Activated CD8-positive, alpha-beta memory T cell treated with anti-CD3 and anti-CD28 coated beads for 48 hours (primary cell): ENCODE data around the gene PLCB1.

Experiments used
- DNase-seq, 3 experiments: peaks; one replicate each; pipeline ENCODE4 v3.0.0-alpha.2; 2020; ENCODE audit warnings: low read depth in 2 of 3, low spot score in 2 of 3

The PLCB1 gene

DNA sequence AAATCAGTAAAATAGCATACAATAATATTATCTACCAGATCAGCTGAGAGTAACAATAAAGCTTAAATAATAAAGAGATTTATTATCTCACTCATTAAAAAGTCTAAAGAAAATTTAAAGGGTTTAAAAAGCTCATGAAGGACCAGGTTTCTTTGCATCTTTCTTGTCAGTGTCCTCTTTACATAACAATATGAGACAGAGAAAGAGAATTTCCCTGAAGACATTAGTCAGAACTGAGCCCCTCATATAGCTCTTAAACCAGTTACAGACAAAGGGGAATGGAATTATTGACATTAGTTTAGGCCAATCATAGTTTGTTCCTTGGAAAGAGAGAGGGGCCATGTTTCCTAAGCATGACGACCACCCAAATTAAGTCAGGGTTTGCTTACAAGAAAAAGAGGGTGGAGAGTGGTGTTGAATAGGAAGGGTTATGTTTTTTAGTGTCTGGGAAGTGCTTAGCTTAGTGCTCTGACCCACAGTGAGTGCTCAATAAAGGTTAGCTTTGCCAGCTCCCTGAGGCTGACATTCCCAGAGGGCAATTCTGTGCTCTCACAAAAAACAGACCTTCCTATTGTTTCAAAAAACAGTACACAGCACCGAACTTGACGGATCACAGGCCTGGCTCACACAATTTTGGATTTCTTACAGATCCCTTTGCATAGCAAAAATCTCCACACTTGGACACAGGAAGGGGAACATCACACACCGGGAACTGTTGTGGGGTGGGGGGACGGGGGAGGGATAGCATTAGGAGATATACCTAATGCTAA is 3.6 kb upstream of the PLCB1 start:
- DNase-seq, result no peak

DNA sequence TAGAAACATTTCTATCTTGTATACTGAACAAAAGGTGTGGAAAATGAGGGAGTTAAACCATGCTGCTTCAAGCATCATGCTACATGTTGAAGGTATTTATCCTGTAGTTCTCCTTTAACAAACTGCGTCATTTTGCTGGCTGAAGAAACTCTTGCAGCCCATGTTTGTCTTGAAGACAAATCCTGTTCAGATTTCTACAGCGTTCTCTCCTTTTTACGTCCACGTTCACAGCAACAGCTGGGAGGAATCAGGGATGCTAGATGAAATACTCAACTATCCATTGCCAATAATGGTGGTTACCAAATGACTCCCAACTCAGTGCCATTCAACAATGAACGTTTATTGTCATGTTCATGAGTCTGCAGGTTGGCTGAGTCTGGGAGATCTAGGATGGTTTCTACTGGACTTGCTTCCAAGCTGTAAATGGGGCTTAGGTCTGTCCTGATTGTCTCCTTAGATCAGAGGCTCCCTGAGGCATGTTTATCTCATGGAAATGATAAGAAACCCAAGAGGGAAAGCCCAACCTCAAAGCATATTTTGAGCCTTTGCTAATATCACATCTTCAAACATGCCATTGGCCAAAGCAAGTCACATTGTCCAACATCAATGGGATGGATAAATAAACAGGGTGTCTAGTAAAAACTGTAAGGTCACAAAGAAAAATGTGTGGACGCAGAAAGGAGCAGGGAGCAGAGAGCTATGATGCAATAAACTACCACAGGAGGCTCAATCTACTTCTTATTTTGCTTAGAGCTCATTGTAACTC is 2.7 kb upstream of the PLCB1 start:
- DNase-seq, result no peak

DNA sequence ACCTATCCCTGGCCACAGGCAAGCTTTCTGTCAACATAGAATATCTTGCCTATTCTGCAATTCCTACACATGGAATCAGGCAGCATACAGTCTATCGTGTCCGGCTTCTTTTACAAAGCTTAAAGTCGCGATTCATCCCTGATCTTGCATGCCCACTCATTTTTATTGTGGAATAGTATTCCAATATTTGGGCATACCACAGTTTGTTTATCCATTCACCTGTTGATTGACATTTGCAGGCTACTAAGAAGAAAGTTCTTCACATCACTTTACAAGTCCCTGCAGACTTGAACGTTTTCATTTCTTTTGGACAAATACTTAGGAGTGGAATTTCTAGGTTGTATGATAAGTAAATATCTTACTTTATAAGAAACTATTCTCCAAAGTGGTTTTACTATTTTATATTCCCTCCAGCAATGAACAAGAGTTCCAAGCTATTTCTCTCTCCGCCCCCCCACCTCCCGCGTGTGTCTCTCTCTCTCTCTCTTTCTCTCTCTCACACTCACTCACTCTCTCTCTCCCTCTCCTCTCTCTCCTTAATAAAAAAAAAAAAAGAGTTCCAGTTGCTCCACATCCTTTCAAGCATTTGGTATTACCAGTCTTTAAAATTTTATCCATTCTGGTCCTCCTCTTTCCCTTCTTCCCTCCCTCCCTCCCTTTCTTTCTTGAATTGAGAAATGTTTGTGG is 1.1 kb upstream of the PLCB1 start:
- DNase-seq, result no peak

DNA sequence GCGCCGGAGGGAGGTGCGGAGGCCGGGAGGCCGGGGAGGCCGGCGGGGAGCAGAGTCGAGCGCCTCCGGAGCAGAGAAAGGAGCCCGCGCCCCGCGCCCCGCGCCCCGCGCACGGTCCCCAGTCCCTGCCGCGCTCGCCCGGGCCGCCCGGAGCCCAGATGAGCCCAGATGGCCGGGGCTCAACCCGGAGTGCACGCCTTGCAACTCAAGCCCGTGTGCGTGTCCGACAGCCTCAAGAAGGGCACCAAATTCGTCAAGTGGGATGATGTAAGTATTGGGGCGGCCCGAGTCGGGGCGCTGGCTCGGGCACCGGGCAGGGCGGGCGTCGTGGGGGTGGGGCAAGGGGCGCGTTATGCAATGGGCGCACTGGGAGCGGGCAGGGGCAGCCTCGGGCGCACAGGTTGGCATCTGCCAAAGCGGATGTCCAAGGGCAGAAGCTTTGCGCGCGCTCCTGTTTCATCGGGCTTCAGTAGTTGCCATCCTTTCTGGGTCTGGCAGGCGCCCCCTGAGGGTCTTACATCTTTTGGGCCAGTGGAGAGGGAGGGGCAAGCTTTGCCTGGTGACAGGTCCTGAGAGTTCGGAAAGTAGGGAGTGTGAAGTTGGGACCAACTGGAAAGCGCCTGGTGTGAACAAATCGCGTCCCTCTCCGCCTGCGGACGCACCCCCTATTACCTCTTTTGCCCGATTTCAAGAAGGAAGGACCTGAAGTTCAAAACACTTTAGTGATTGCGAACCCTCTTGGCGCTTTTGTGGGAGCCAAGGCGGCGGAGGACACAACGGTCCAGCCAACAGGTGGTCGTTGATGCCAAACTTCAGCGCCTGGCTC is 631 bp downstream of the PLCB1 start:
- DNase-seq, result no peak

DNA sequence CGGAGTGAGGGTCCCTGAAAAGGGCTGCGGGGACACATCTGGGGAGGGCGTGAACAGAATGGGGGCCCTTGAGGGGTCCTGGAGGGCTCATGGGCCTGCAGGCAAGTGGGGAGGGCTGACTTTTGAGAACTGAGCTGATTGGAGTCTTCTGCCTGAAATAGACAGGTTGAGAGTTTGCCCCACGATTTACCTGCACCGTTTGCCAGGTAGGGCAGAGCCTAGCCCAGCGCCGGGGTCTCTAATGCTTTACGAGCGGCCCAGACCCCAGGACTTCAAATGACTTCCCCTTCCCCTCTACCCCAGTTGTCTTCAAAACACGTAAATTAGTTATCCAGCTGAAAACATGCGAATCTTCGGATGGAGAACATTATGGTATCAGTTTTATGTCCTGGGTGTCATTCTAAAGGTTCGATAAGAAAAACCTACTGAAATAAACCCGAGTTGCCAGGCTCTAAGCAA is 1.3 kb downstream of the PLCB1 start:
- DNase-seq, result no peak

DNA sequence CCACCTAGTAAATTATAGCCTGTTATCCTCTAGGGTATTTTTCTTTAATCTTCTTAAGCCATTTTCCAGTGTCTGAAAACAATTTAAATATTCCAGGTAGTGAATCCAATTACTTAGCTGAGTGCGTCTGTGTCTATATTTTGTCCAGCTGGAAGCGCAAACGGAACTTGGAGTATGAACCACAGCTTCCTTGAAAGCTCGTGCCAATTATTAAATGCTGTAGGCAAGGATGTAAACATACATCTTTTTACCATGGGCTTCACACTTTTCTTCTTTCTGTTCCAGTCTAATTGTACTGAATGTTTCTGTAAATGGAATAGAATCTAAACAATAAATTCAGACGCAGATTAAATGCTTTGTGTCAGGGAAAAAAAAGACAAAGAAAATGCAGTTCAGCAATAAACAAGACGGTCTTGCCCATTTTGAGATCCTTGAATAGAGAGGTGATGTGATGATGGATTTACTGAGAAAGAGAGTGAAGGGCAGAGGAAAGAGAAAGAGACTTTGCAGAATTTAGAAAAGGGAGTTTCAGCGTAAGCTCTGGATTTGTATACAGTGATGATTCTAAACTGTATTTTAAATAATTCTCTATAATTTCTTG is 1.9 kb downstream of the PLCB1 start:
- no peak for DNase-seq

DNA sequence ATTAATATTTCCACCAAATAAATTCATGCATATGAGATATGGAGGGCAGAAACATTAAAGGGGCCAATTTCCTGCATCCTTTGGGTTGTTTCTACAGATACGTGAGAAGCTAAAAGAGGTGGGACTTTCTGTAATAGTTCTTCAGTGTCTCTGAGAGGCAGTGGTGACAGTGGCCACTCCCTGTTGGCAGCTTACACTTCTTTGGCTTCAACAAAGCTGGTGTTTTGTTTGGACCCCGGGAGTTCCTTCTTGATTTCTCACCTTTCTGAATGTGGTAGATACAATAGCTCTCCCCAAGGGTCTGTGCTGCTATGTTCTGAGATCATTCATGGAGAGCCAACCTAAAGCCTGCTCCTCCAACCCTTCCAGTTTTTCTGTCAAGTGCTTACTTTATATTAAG is 7.8 kb downstream of the PLCB1 start:
- DNase-seq, result no peak

DNA sequence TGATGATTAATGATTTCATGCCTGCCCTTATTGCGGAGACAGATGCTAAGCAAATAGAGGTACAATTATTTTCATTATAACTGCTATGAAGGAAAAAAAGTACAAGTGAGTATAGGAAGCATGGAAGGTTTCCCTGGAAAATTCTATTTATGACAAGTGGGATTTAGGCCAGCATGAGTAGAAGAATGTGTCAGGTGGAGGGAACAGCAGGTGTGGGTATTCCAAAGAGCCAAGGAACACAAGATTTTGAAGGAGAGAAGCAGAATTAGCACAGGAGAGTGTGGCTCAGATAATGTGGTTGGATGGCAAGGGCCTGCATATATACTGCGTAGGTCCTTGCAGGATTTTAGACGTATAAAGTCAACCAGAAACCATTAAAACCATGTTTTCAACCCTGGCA is 11.4 kb downstream of the PLCB1 start:
- no peak for DNase-seq

DNA sequence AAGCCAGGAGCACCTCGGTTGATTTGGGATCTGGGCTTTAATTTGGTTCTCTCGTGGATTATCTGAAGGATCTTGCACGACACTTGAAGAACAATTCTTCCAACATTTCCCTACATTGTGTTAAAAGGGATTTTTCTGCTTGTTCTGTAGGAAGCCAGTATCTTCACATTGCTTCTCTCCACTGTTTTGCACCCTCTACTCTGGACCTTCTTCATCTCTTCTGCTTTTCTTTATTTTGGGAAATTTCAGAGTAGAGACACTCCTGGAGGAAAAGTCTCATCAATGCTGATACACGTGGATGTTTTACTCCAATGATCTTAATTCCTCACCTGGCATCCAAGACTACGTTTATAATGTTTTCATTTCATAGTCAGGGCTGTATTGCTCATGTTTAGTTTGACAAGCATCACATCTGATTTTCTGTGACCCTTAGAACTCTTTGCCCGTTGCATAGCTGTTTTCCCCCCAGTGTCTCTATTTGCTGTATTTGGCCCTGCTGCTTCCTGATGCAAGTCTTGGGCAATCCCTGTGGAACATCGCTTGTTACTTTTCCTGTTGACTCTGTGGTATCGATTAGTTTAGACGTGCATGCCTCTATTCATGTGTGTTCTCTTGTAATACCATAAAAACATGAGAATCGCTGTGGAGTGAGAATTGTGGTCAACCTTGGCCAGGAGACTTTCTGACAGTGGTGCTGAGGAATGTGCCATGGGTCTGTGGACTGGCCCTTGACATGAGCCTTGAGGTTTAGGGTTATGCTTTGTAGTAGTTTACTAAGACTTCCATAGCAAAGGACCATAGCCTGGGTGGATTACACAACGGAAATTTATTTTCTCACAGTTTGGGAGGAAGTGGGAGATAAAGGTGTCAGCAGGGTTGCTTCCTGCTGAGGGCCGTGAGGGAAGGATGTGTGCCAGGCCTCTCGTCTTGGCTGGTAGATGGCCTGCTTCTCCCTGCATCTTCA is 12.5 kb downstream of the PLCB1 start:
- no peak for DNase-seq

DNA sequence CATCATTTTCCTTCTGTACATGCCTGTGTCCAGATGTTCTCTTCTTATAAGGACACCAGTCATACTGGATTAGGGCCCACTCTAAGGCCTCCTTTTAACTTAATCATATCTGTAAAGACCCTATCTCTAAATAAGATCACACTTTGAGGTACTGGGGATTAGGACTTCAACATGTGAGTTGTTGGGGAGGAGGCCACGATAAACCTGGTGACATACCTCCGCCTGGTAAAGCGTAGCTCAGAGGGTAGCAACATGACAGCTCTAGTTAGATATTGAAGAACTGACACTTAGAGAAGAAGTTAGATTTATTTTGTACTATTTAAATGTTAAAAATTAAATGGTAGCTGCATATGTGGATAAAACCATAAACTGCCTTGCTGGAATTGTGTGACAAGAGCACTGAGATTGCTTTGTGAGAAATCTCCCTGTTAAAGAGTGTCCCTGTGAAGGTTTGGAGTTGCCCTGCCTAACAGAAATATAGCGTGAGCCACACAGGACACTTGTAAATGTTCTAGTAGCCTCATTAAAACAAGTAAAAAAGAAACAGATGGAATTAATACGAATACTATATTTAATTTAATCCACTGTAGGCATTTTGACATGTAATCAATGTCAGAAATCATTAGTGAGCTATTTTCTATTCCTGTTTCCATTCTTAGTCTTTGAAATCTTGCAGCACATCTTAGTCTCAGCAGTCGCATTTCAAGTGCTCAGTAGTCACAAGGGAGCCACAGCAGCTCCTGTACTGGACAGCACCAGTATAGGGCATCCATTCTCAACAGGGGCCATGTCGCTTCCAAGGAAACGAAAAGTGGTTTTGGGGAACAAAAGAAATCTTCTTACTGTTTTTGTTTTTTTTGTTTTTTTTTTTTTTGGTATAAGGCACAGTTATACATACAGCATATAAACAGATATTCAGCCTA is 13.4 kb downstream of the PLCB1 start:
- DNase-seq, result no peak

DNA sequence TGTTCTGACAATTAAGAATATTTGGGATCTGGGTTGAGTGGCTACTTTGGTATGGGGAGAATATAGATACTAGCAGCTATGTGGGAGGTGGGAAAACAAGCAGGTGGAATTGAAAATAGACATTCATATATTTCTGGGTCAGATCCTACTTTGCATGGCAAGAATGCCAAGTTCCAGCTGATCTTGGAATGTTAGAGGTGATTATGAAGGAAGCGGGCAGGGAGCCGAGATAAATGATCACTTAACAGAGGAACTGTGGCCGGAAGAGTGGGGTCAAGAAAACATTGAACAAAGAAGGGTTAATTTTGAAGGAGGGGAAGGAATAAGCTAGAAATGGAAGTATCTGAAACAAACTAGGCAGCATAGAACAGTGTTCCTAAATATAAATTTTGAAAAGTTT is 15.4 kb downstream of the PLCB1 start:
- no peak for DNase-seq

DNA sequence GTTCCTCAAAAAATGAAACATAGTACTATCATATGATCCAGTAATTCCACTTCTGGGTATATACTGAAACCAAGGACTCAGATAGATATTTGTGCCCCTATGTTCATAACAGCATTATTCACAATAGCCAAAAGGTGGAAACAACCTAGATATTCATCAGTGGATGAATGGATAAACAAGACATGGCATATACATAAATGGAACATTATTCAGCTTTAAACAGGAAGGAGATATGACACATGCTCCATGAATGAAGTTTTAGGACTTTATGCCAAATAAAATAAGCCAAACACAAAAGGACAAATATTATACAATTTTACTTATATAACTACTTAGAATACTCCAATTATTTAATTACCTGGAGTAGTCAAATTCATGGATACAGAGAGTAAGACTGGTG is 16.4 kb downstream of the PLCB1 start:
- no peak for DNase-seq

DNA sequence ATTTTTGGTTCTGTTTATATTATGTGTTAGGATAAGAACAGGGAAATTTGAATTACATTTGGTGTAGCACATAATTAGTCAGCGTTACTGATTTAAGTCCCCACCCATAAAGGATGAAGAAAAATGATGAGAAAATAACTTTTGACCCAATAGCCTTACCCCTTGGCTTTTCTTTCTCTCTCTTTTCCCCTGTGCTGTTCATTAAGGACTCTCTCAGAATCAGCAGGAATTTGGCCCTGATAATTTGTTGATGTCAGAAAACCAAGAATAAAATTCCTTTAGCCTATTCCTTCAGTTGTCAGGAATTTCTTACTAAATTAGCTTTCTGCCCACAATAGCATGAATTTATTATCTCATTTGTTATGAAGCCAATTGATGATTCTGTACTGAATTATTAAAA is 18.5 kb downstream of the PLCB1 start:
- DNase-seq, result no peak

DNA sequence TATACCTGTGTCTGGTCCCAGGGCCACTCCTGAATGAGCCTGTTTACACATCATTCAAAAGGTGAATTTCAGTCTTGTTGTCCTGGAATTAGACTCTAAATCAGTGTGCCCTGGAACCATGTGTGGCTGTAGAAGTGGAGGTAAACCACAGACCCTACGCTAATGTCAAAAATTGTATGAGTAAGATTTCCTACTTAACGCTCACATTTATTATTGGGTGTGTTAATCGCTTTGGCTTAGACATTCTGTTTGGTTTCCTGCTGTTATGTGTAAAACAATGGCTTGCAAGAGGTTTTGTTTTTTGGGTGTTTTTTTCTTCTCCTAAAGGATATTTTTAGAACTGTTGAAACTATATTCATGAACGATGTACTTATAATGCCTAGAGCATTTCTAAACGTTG is 19.3 kb downstream of the PLCB1 start:
- DNase-seq, result no peak

DNA sequence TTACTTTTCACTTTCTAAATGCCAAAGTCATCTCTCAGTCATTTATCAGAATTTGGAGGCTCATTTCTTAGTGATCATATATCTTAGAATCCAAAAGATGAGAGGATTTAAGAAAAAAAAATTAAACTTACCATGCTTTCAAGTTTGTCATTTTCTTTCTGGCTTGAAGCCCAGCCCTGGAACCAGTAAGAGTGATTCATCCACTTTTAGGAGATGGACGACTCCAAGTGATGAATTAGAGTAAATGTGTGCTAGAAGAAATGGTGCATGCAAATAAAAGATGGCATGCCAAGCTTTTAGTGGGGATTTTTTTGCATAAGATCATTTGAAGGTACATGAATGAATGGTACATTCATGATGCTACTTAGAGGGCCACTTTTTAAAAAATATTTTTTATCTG is 20.1 kb downstream of the PLCB1 start:
- no peak for DNase-seq

DNA sequence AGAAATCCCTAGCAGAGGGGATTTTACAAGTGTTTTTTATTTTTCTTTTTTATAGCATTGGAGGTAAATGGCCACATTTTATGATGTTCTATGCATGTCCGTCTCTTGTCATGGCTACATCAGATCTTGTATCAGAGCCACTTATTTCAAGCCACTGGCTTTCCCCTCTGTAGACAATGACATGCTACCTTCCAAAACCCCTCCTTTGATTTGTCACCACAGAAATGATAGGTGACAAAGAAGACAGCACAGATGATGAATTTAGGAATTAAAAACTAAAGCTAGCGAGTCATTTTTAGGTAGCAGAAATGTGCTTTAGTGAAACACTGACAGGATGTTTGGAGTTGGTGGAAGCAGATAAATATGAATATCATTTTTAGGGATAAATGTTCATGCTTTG is 20.8 kb downstream of the PLCB1 start:
- DNase-seq, result no peak

DNA sequence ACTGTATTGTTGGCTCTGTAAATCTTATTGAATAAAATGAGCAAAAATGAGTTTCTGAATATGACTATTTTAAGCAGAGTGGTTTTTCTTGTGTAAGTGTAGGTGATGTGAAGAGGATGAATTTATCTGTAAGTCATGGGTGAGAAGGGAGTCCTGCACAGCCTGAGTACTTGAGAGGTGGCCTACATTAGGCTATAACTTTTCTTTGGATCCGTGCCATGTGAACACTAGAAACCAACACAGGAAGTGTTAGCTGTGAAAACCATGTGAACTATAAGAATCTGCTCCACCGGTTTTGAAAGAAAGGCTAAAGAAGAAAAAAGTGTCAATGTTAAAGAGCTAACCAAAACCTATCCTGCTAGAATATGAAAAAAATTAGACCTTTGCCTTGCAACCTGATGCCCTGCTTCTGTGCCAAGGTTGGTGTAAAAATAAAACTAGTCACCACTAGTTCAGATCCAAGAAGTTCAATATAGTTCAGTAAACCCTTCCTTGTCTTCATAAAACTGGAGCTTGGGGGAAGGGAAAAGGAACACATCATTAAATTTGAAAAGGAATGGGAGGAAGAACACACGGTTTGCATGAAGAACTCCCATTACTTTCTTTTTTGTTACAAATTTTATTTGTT is 21.3 kb downstream of the PLCB1 start:
- DNase-seq, result no peak

DNA sequence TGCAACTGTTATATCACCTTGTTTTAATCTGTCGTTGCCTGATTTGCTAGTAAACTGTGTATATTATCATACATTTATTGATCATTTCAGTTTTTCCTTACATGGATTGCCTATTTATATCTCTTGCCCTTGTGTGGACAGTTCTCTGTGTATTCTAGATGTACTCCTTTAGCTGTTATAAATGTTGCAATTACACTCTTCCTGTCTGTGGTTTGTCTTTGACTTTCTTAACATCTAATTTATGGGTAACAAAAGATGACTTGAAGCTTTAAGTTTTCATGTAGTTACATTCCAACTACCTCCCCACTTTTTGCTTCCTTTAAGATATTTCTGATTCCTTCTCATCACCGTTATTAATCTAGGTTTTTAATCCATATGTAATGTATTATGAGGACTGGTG is 22.6 kb downstream of the PLCB1 start:
- DNase-seq, result no peak
